DND-41 (cell line): ENCODE data around the gene FBLIM1.

Experiments
- ATAC-seq: fragments of 200-7000 bp; cut with Tn5 transposase; 3 replicates; pipeline ENCODE4 v1.9.1; 2021; ENCODE audit warnings: low read depth; ENCODE audit not compliant: insufficient read depth
- DNase-seq: peaks from one replicate; pipeline ENCODE4 v3.0.0-alpha.2; 2020
- H2AFZ ChIP-seq: 2 replicates; pipeline ENCODE4 v1.6.0; 2012; ENCODE audit warnings: low read depth, low read length
- H3K27ac ChIP-seq: 2 replicates; pipeline ENCODE4 v1.5.1; 2012; ENCODE audit warnings: low read length, inconsistent platforms
- H3K27me3 ChIP-seq: fragments of 200-600 bp; sonication (generic); 2 replicates; pipeline ENCODE4 v1.6.0; 2012; ENCODE audit warnings: low read length, mild to moderate bottlenecking, inconsistent platforms; ENCODE audit not compliant: insufficient read depth, poor library complexity
- H3K36me3 ChIP-seq: 2 replicates; pipeline ENCODE4 v1.5.1; 2012; ENCODE audit warnings: low read length, inconsistent platforms; ENCODE audit not compliant: insufficient read depth
- H3K4me1 ChIP-seq: 2 replicates; pipeline ENCODE4 v1.5.1; 2012; ENCODE audit warnings: mild to moderate bottlenecking, low read length; ENCODE audit not compliant: insufficient read depth
- H3K4me2 ChIP-seq: 2 replicates; pipeline ENCODE4 v1.6.0; 2012; ENCODE audit warnings: mild to moderate bottlenecking, moderate library complexity, low read length, inconsistent platforms; ENCODE audit not compliant: insufficient read depth
- H3K4me3 ChIP-seq, 2 experiments: fragments of 200-600 bp in 1 of 2; shearing (Covaris generic) in 1 of 2; 2 replicates each; pipeline ENCODE4 v1.5.1; 2012 to 2016; ENCODE audit warnings: inconsistent platforms in 2 of 2, low read length in 2 of 2, mild to moderate bottlenecking in 2 of 2, low read depth in 1 of 2, moderate library complexity in 1 of 2
- H3K79me2 ChIP-seq: 2 replicates; pipeline ENCODE4 v1.6.0; 2012; ENCODE audit warnings: low read length, inconsistent platforms; ENCODE audit not compliant: insufficient read depth
- H3K9ac ChIP-seq: 2 replicates; pipeline ENCODE4 v1.6.0; 2012; ENCODE audit warnings: low read depth, mild to moderate bottlenecking, inconsistent platforms, low read length, moderate library complexity
- H3K9me3 ChIP-seq: 2 replicates; pipeline ENCODE4 v1.5.1; 2012; ENCODE audit warnings: low read length, moderate library complexity, mild to moderate bottlenecking, inconsistent platforms; ENCODE audit not compliant: insufficient read depth, severe bottlenecking
- H4K20me1 ChIP-seq: 2 replicates; pipeline ENCODE4 v1.6.0; 2012; ENCODE audit warnings: low read length; ENCODE audit not compliant: insufficient read depth
- EZH2 ChIP-seq: IDR thresholded peaks from 3 replicates; pipeline ENCODE4 v1.6.1; 2012; ENCODE audit warnings: borderline replicate concordance, low read depth, mild to moderate bottlenecking, moderate library complexity, low read length, inconsistent platforms; ENCODE audit not compliant: severe bottlenecking
- TF ChIP-seq, protein P1 (sequence below): IDR thresholded peaks from 2 replicates; pipeline ENCODE4 v1.5.1; 2012; ENCODE audit warnings: borderline replicate concordance, low read length, moderate library complexity, mild to moderate bottlenecking; ENCODE audit not compliant: poor library complexity, severe bottlenecking; ENCODE audit errors: extremely low read depth

Gene FBLIM1

DNA sequence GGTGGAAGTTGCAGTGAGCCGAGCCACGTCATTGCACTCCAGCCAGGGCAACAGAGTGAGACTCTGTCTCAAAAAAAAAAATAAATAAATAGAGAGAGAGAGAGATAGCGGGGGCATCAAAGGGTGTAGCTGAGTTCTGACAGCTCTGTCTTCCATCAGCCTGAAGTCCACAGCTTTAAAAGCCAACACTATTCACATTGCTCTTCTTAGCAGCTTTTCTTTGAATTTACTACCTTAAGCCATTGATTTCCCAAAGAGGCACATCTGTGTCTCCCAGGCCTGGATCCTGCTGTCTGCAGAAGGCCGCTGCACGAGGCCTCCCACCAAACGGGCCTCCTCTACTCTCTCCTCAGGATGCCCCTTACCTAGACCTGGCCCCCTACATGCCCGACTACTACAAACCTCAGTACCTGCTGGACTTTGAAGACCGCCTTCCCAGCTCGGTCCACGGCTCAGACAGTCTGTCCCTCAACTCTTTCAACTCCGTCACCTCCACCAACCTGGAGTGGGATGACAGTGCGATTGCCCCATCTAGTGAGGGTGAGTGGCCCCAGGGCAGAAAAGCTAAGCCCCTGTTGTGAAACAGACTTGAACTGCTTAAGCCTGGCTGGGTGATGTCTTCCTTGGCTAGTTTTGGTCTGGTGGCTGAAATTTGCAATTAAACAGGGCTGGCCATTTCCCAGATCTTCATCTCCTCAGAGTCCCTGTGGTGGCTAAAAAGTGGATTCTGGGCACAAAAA is 39.0 kb upstream of the FBLIM1 start:
- H3K9me3 ChIP-seq, result no peaks in the 10 kb centered on the region
- H3K4me3 ChIP-seq, result no peak overlapping the region
- ATAC-seq (no peak), DNase-seq (no peak)
- no peak overlapping the region for H3K4me2 ChIP-seq
- H3K27ac ChIP-seq, result no peak overlapping the region
- H3K4me1 ChIP-seq, result no peaks in the 10 kb centered on the region
- H3K9ac ChIP-seq, result no peak overlapping the region
- peaks cover 12% of the 10 kb centered on the region for H4K20me1 ChIP-seq
- no peaks in the 10 kb centered on the region for H3K27me3 ChIP-seq
- peaks cover 8% of the 10 kb centered on the region for H3K79me2 ChIP-seq
- TF ChIP-seq, protein P1, sequence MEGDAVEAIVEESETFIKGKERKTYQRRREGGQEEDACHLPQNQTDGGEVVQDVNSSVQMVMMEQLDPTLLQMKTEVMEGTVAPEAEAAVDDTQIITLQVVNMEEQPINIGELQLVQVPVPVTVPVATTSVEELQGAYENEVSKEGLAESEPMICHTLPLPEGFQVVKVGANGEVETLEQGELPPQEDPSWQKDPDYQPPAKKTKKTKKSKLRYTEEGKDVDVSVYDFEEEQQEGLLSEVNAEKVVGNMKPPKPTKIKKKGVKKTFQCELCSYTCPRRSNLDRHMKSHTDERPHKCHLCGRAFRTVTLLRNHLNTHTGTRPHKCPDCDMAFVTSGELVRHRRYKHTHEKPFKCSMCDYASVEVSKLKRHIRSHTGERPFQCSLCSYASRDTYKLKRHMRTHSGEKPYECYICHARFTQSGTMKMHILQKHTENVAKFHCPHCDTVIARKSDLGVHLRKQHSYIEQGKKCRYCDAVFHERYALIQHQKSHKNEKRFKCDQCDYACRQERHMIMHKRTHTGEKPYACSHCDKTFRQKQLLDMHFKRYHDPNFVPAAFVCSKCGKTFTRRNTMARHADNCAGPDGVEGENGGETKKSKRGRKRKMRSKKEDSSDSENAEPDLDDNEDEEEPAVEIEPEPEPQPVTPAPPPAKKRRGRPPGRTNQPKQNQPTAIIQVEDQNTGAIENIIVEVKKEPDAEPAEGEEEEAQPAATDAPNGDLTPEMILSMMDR, result peak; percentile 13
- TF ChIP-seq EZH2, result no peak
- no peak overlapping the region for H2AFZ ChIP-seq
- H3K36me3 ChIP-seq, result peaks cover 62% of the 10 kb centered on the region

- Histone ChIP-seq H3K27me3 (no peaks in the 10 kb centered on the region), H3K36me3 (peaks cover 70% of the 10 kb centered on the region), H3K4me1 (no peaks in the 10 kb centered on the region), H3K4me3 (no peak overlapping the region), H2AFZ (no peak overlapping the region), H3K9ac (no peak overlapping the region), H3K79me2 (peaks cover under 1% of the 10 kb centered on the region; the same call in 1 of the 2 replicates), H3K27ac (no peak overlapping the region), H3K9me3 (no peaks in the 10 kb centered on the region), H4K20me1 (peaks cover 3% of the 10 kb centered on the region), H3K4me2 (no peak overlapping the region)
- TF ChIP-seq, protein P1, result no peak
- no peak for TF ChIP-seq EZH2
- ATAC-seq, result no peak
- no peak for DNase-seq
Observed at GRCh38 chr1:15720861-15721260, 37.7 kb upstream of the FBLIM1 start.

DNA sequence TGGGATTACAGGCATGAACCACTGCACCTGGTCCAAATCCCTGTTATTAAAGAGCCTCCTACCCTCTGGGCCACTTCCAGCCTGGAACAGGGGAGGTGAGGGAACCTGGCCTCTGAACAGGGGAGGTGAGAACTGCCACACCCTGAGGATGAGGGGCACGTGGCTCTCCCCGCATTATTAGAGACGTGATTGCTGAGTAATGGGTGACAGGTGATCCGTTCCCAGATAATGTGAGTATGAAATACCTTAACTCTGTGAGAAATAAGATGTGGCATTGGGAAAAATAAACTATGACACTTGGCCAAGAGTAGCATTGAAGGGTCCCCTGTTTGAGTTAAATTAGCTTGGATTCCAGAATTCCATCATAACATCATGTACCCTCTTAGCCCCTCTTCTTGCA is 36.2 kb upstream of the FBLIM1 start:
- no peak overlapping the region for H3K4me3 ChIP-seq
- DNase-seq (no peak), ATAC-seq (no peak)
- H3K9me3 ChIP-seq, result no peaks in the 10 kb centered on the region
- no peaks in the 10 kb centered on the region; the same call in 1 of the 2 replicates for H4K20me1 ChIP-seq
- H3K4me2 ChIP-seq, result no peak overlapping the region
- peaks cover 71% of the 10 kb centered on the region for H3K36me3 ChIP-seq
- no peaks in the 10 kb centered on the region for H3K4me1 ChIP-seq
- H3K27me3 ChIP-seq, result no peaks in the 10 kb centered on the region
- no peaks in the 10 kb centered on the region for H3K79me2 ChIP-seq
- H2AFZ ChIP-seq, result no peak overlapping the region
- H3K27ac ChIP-seq, result no peak overlapping the region
- TF ChIP-seq EZH2, result no peak
- TF ChIP-seq, protein P1, result no peak
- no peak overlapping the region for H3K9ac ChIP-seq
